HG03521 (cell line): ENCODE data around the gene LMNA.
"Not testable (repeated sequence)": the region's sequence is repeated elsewhere in the genome, so short reads cannot be mapped to it uniquely, and the experiment has no call there.

Experiments
- ATAC-seq: cut with Tn5 transposase; IDR thresholded peaks from one replicate; pipeline ENCODE4 v1.9.1; 2021; ENCODE audit warnings: mild to moderate bottlenecking, moderate library complexity; ENCODE audit not compliant: unreplicated experiment

The LMNA gene

GRCh38 chr1:156160000-156160742, 45.7 kb downstream of the LMNA start:
- no peak for ATAC-seq

GRCh38 chr1:156160743-156161171, 46.2 kb downstream of the LMNA start:
- ATAC-seq: no peak

- no peak for ATAC-seq
Observed at GRCh38 chr1:156162430-156163037, 48.0 kb downstream of the LMNA start.

GRCh38 chr1:156163712-156164111, 49.2 kb downstream of the LMNA start:
- no peak for ATAC-seq

GRCh38 chr1:156164125-156164831, 49.8 kb downstream of the LMNA start:
- no peak for ATAC-seq

GRCh38 chr1:156165083-156165482, 50.6 kb downstream of the LMNA start:
- no peak for ATAC-seq

- no peak for ATAC-seq
Observed at GRCh38 chr1:156167536-156167935, 53.0 kb downstream of the LMNA start.

GRCh38 chr1:156172696-156173470, 58.4 kb downstream of the LMNA start:
- ATAC-seq: no peak

GRCh38 chr1:156176610-156177210, 62.2 kb downstream of the LMNA start:
- no peak for ATAC-seq

GRCh38 chr1:156177919-156178654, 63.6 kb downstream of the LMNA start:
- no peak for ATAC-seq

GRCh38 chr1:156180471-156180870, 66.0 kb downstream of the LMNA start:
- no peak for ATAC-seq

GRCh38 chr1:156181391-156181924, 66.9 kb downstream of the LMNA start:
- not testable (repeated sequence) for ATAC-seq

- ATAC-seq: not testable (repeated sequence)
Observed at GRCh38 chr1:156182010-156182779, 67.7 kb downstream of the LMNA start.

GRCh38 chr1:156186347-156187177, 72.1 kb downstream of the LMNA start:
- ATAC-seq: not testable (repeated sequence)
